Measurements from ENCODE around the gene CORO2A. TPM values are rescaled to one million over a fixed set of nuclear protein-coding genes. Genes with fewer than 3 reads are reported as not detected.

CORO2A gene
- total and polyA plus RNA-seq, 2 of the 8 experiments (the other 6 are each of a cell fraction or from before 2014, with no cell fraction given): 13.7 to 27.9 TPM

GRCh38 chr9:98094316-98094715 lies 98.1 kb downstream of the CORO2A start (continued):
- TF ChIP-seq RAD21 (IDR thresholded peaks at IDR 0.05 in 1 of 2, conservative IDR thresholded peaks at IDR 0.05 in 1 of 2; ENCODE audit: low read depth in 2 of 2, low read length in 2 of 2) (no peak), SUZ12 (IDR thresholded peaks at IDR 0.05; ENCODE audit: low read length) (no peak), TAF7 (optimal IDR thresholded peaks at IDR 0.05; ENCODE audit: borderline replicate concordance, low read depth, low read length) (no peak), EZH2 (IDR thresholded peaks at IDR 0.05; ENCODE audit: low read depth, low read length, severe bottlenecking) (no peak), KDM5A (IDR thresholded peaks at IDR 0.05; ENCODE audit: low read length) (no peak), CHD7 (IDR thresholded peaks at IDR 0.05; ENCODE audit: insufficient replicate concordance, low read length) (no peak), EP300 (IDR thresholded peaks at IDR 0.05; ENCODE audit: borderline replicate concordance in 1 of 2, low read depth in 2 of 2, low read length in 2 of 2) (no peak)
- TF ChIP-seq, protein P1, sequence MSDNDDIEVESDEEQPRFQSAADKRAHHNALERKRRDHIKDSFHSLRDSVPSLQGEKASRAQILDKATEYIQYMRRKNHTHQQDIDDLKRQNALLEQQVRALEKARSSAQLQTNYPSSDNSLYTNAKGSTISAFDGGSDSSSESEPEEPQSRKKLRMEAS (IDR thresholded peaks at IDR 0.05): no peak
